Left renal pelvis (tissue), 4 donors: Measurements from ENCODE around the gene ACADS. TPM values are rescaled to one million over a fixed set of nuclear protein-coding genes. Genes with fewer than 3 reads are reported as not detected.
"Not testable (repeated sequence)": the region's sequence is repeated elsewhere in the genome, so short reads cannot be mapped to it uniquely, and the experiment has no call there.

ENCODE experiments used
- DNase-seq, 4 donors: peaks; one replicate each; pipeline ENCODE4 v3.0.0-alpha.2; 2013; ENCODE audit warnings: low read depth in 4 of 4, low spot score in 3 of 4
- polyA plus RNA-seq, 4 donors: library from polyadenylated mRNA; unstranded; fragments of 120-200 nt; gene quantifications; one replicate each; pipeline ENCODE4 v1.2.1, GENCODE V29; 2013; ENCODE audit not compliant: insufficient read length in 4 of 4

Gene ACADS
- polyA plus RNA-seq, 4 donors, result 7.1 to 25.5 (median 15.8) TPM

DNA sequence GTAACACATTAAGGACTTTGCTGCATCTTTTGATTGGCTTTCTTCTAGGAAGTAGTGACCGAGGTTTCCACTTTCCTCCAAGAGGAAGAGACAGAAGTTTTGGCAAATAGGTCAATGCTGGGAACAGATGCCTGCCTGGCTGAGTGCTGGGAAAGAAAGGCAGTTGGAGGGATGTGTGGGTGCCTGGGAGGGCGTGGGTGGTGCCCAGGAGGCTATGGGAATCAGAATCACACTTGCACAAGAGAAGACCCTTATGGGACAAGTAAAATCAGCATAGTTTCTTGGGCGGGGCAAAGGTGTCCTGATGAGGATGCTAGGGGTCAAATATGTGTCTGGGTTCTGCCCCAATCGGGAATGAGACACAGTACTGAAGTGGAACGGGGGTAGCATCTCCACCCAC lies 906 bp upstream of the ACADS start:
- no peak for DNase-seq

DNA sequence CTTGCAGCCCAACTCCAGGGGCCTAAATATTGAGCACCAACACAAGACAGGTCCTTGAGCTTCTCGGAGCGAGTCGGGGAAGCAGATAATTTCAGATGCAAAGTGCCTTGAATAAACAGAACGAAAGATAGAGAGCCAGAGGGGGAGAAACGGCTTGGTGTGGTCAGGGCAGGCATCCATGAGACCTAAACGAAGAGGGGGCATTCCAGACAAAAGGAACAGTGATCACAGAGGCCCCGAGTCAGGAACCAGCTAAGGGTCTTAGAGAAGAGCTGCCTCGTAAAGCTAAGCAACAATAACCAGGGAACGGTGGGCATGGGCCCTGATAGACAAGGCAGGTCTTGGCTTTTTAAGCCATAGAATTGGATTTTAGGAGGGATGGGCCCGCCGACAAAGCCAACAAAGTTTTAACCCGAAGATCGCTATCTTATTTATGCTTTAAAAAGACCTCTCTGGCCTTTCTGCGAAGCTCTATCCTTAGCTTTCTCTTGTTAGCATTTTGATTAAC lies 421 bp upstream of the ACADS start:
- DNase-seq, result no peak

DNA sequence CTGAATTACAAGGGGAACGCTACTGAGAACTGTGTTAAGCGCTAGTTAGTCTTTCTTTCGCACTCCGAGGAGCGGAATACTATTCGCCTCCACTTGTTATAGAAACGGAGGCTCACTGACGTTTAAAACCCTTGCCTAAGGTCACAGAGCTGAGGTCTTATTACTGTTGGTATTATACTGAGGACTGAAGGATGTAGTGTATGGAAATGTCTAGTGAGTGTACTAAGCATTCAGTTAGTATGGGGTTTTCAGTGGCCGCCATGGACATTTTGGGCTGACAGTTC lies 826 bp downstream of the ACADS start:
- no peak for DNase-seq

DNA sequence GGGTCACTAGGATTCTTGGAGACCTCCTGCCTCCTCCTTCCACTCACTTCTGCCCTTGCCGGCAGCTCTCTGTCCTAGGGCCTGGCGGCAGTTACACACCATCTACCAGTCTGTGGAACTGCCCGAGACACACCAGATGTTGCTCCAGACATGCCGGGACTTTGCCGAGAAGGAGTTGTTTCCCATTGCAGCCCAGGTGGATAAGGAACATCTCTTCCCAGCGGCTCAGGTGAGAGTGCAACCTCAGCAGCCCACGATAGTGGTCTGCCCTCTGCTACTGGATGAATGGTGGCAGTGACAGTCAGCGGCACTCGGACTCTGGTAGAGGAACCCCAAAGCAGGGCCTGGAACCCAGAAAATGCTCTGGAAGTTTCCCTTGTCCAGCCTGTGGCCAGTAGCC lies 1.3 kb downstream of the ACADS start:
- no peak for DNase-seq

DNA sequence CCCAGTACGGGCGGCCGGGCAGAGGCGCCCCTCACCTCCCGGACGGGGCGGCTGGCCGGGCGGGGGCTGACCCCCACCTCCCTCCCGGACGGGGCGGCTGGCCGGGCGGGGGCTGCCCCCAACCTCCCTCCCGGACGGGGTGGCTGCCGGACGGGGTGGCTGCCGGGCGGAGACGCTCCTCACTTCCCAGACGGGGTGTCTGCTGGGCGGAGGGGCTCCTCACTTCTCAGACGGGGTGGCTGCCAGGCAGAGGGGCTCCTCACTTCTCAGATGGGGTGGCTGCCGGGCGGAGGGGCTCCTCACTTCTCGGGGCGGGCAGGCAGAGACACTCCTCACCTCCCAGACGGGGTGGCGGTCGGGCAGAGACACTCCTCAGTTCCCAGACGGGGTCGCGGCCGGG lies 6.6 kb downstream of the ACADS start:
- DNase-seq, result not testable (repeated sequence)

DNA sequence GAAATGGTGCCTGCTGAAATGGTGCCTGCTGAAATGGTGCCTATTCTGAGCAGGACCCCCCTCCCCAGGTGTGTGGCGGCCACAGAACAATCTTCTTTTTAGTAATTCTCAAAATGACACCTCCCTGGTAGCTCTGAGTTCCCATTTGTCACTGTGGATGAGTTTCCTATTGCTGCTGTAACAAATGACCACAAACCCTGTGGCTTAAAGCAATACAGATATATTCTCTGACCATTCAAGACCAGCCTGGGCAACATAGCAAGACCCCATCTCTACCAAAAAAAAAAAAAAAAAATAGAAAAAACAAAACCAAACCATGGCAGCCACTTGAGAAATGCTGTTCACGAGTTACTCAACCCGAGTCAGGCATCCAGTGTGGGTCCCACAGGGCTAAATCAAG lies 7.9 kb downstream of the ACADS start:
- DNase-seq, result no peak

DNA sequence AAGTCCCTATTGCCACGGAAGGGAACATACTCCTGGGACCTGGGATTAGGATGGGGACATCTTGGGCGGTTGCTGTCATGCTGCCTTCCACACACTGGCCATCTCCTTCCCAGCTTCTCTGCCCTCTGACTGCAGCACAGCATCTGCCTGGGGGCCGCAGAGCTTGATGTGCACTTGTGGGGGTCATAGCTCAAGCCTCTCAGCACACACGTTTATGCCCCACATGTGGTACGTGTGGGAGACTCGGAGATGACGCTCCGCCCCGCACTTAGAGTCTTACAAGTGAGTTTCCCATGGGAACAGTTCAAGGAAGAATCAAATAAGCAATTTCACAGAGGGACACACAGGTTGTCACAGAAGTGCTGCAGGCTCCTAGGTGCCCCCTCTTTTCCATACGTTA lies 8.6 kb downstream of the ACADS start:
- DNase-seq, result no peak

DNA sequence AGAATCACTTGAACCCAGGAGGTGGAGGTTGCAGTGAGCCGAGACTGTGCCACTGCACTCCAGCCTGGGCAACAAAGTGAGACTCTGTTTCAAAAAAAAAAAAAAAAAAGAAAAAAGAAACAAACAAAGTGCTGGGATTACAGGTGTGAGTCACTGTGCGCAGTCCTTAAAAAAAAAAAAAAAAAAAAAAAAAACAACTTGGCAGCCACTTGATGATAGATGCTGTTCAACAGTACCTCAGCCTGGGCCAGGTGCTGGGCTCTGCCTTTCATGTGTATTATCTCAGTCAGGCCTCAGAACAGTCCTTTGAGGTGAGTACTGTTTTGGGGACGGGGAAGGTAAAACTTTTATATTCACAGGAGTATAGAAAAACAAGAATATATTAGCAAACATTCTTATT lies 9.6 kb downstream of the ACADS start:
- no peak for DNase-seq

DNA sequence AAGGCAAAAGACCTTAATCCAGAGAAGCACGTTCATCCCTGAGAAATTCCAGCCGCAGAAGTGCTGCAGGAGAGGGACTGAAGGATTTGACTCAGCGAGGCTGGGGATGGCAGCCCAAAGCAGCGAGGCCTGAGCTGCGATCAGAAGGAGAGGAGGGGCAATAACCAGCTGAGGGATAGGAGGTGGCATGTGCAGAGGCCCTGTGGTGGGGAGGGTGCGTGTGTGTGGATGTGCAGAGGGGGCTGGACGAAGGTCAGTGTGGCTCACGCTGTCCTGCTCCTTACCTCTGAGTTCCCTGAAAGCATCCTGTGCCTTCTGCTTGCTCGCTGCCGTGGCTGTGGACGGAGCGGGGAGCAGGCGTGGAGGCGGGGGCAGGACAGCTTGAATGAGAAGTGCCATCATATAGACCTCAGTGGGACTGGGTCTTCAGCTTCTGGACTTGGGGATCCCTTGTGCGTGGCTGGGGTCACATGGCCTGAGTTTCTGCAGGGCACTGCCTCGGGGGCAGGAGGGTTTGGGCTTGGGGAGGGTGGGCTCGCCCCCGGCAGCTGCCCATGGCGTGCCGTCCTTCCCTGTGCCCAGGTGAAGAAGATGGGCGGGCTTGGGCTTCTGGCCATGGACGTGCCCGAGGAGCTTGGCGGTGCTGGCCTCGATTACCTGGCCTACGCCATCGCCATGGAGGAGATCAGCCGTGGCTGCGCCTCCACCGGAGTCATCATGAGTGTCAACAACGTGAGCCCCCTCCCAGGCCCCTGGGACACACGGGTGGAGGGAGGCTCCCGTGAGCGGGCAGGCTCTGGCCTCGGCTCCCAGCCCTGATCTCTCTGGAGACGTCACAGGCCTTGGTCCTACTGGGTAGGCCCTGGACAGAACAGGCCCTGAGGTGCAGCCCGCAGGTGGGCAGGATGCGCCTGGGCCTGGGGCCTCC lies 11.0 kb downstream of the ACADS start:
- DNase-seq, result no peak

DNA sequence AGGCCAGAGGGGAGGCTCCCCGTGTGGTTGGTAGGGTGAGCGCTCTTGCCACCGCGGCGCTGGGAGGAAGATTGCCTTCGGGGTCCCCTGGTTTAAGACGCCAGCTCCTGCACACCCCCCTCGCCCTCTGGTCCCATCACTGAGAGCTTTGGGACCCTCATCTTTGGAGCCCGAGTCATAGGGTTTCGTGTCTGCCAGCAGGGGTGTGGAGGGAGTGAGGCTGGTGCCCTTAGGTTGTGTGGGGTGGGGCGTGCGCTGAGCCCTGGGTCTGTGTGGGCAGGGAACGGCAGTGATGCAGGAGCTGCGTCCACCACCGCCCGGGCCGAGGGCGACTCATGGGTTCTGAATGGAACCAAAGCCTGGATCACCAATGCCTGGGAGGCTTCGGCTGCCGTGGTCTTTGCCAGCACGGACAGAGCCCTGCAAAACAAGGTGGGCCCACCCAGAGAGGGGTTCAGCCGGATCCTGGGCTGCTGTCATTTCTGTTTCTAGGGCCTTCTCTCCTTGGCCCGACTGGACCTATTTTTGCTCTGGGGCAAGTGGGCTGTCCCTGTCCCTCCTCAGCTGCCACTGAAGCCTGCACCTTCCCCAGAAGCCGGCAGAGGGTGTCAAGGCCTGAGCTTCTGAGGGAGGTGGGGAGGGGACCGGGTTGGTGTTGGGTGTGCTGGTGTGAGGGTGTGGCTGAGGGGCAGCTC lies 12.1 kb downstream of the ACADS start:
- no peak for DNase-seq

DNA sequence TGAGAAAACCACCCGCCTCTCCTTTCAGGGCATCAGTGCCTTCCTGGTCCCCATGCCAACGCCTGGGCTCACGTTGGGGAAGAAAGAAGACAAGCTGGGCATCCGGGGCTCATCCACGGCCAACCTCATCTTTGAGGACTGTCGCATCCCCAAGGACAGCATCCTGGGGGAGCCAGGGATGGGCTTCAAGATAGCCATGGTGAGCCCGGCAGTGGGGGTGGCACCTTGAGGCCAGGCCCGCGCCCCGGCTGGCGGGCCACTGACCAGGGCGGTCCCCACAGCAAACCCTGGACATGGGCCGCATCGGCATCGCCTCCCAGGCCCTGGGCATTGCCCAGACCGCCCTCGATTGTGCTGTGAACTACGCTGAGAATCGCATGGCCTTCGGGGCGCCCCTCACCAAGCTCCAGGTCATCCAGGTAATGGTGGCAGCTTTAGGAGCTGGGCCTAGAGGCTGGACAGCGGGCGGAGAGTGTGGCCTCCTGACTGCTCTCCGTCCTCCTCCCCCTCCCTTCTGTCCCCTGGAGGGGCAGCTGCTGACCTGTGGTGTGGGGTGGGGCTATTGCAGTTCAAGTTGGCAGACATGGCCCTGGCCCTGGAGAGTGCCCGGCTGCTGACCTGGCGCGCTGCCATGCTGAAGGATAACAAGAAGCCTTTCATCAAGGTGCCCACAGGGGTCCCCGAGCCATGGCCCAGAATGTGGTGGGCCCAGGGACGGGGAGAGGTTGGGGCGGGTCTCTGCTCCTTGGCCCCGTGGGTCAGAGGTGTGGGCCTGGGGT lies 12.8 kb downstream of the ACADS start:
- DNase-seq, result no peak

DNA sequence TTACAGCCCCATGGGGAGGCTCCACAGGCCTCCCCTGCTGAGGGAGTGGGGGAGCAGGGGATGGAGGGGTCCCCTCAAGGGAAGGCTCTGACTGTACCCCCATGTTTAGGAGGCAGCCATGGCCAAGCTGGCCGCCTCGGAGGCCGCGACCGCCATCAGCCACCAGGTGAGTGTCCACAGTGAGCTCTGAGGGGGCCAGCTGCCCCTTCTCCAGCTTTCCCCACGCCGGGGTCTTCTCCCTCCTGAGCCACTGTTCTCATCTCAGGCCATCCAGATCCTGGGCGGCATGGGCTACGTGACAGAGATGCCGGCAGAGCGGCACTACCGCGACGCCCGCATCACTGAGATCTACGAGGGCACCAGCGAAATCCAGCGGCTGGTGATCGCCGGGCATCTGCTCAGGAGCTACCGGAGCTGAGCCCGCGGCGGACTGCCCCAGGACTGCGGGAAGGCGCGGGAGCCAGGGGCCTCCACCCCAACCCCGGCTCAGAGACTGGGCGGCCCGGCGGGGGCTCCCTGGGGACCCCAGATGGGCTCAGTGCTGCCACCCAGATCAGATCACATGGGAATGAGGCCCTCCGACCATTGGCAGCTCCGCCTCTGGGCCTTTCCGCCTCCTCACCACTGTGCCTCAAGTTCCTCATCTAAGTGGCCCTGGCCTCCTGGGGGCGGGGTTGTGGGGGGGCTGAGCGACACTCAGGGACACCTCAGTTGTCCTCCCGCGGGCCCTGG lies 13.6 kb downstream of the ACADS start:
- no peak for DNase-seq

DNA sequence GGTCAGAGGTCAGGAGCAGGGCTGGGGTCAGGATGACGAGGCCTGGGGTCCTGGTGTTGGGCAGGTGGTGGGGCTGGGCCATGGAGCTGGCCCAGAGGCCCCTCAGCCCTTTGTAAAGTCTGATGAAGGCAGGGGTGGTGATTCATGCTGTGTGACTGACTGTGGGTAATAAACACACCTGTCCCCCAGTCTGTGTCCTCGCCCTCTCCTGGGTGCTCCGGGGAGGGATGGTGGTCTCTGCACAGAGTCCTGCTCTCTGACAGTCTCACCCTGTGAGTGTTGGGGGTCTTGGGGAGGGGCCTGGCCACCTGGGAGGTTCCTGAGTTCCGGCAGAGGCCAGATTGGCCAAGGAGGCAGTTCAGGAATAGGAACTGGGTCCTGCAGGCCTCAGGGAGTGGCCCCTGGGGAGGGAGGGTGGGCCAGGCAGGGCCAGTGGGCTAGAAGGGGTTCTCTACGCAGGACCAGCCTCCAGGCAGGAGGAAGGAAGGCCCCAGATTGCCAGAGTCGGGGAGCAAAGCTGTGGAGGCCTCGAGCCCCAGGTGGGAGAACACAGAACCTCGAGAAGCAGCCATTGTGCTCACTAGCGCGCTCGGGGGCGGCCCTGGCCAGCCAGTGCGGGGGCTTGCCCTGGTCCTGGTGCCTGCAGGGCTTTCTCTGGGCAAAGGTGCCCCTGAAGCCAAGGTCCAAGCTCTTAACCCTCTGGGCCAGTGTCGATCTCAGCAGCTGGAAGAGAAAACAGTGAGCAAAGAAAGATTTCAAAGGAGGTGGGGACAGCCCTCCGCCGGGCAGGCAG lies 14.4 kb downstream of the ACADS start:
- DNase-seq, result no peak

DNA sequence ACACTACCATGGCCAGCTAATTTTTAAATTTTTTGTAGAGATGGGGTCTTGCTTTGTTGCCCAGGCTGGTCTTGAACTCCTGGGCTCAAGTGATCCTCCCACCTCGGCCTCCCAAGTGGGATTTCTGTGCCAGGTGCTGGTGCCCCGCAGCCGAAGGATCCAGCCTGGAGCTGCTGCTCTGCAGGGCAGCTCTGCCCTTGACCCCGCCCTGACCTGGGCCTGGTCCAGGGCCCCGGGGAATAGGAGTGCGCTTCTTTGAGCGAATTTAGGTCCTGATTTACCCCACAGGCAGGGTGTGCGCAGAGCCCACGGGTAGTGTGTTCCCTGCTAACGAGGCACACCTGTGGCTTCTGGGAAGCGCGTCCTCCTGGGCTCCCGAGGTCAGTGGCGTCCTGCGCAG lies 15.2 kb downstream of the ACADS start:
- no peak for DNase-seq

DNA sequence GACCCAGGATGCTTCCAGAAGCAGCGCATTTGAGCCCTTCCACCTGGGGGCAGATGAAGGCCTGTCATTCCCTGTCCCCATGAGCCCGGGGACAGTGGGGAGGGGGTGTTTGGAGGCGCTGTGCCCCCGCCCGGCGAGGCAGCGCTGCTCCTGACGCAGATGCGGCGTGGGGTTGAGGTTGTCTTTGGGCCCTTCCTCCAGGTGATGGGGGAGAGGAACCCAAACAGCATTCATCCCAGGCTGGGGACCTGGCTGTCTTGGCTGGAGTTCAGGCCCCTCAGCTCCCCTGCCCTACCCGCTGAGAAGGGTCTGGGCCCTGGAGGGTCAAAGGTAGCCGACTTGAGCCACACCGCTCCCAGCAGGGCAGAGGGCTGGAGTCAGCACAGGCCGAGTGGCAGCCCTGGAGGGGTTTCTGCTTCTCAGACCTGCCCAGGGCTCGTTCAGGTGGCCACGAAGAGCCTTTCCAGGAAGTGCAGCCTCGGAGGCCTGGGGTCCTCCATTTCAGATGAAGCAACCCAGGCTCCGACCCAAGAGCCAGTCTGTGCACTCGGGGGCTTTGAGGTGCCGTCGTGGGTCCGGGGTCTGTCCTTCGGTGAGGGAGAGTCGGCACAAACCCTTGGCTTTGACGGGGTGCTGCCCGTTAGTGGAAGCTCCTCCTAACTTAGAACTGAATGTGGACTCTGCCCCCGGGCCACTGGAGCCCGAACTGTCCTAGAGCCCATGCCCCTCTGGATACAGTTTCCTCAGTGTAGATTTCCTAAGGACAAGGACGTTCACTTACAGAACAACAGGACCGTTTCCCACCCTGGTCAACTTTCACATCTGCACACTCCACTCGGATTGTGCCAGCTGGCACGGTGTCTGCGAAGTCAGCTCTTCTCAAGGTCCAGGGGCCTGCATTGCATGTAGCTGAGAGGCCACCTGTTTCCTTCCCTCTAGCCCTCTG lies 16.1 kb downstream of the ACADS start:
- DNase-seq, result no peak

DNA sequence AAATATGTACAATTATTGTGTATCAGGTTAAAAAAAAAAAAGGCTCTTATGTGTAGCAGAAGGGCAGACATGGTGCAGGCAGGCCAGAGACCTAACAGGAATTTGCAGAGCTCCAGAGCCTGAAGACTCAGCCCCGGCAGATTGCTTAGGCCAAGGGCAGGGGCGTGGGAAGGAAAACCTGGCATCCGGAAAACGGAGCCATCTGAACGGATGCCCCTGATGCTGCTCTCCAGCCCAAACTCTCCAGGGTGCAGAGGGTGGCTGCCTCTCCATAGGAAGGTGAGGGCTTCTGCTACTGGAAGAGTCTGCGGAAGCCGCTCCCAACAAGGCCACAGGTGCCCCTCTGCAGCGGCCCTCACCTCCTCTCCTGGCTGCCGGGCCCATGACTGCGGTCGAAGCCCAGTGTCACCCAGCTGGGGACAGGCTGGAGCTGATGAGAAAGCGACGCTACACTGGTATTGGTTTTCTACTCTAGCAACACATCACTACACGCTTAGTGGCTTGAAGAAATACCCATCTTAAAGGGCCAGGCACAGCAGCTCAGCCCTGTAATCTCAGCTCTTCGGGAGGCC lies 19.4 kb downstream of the ACADS start:
- DNase-seq, result no peak

DNA sequence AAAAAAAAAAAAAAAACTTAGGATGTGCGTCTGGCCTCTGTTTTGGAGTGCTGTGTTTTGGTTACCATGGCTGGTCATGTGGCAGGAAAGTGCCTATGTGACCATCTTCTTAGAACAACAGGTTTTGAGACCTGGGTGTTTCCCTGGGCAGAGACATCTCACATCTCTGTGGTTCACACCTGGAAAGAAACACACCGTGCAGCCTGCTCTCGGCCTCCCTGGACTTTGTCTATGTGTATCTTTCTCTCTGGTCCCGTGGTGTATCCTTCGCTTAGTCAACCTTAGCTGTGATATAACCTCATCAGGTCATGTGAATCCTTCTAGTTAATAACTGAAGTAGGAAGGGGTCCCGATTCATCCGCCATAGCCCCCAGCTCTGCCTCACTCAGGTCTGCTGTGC lies 22.6 kb downstream of the ACADS start:
- no peak for DNase-seq

DNA sequence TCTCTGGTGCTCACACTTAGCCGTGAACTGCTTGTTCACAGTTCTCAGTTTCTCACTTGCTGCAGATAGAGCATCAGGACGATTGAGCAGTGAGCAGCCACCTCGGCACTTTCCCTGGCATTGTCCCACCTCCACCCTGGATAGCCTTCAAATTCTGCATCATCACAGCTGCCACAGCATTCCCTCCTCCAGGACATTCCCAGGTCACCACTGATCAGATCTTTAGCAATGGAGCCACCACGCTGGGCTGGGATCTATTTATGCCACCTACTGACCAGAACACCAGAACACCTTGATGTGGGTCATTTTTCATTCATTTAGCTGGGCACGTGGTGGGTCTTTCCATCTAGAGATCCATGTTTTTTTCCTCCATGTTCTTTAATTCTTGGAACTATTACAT lies 23.6 kb downstream of the ACADS start:
- no peak for DNase-seq
